ENCODE results near the gene ATF6.

GRCh38 chr1:162008799-162009198, 242.7 kb downstream of the ATF6 start:
- TF ChIP-seq CTCF (conservative IDR thresholded peaks at IDR 0.05; ENCODE audit: low read depth, low read length) (no peak), ELK1 (IDR thresholded peaks at IDR 0.05; ENCODE audit: borderline replicate concordance, low read depth, low read length) (no peak), POLR2A (IDR thresholded peaks at IDR 0.05; ENCODE audit: low read depth, low read length) (no peak), BHLHE40 (IDR thresholded peaks at IDR 0.05; ENCODE audit: low read depth, low read length) (no peak), USF2 (IDR thresholded peaks at IDR 0.05; ENCODE audit: low read depth, low read length) (no peak), MXI1 (IDR thresholded peaks at IDR 0.05; ENCODE audit: borderline replicate concordance, low read depth, low read length) (no peak), SMC3 (IDR thresholded peaks at IDR 0.05; ENCODE audit: low read depth, low read length) (no peak), RAD21 (IDR thresholded peaks at IDR 0.05; ENCODE audit: low read length) (no peak), CEBPB (IDR thresholded peaks at IDR 0.05; ENCODE audit: low read depth, low read length) (no peak), NFE2L2 (IDR thresholded peaks at IDR 0.05; ENCODE audit: low read depth, low read length) (no peak)
